Suprapubic skin (tissue), 4 donors: ENCODE measurements around the gene ANKS4B. TPM values are rescaled to one million over a fixed set of nuclear protein-coding genes. Genes with fewer than 3 reads are reported as not detected.
"Not testable (repeated sequence)": the region's sequence is repeated elsewhere in the genome, so short reads cannot be mapped to it uniquely, and the experiment has no call there.

Experiments used
- DNase-seq, 2 donors: peaks; one replicate each; pipeline ENCODE4 v3.0.0-alpha.2; 2019; ENCODE audit warnings: low spot score in 2 of 2
- H3K27ac ChIP-seq: fragments of 200-600 bp; sonication (generic); one replicate; pipeline ENCODE4 v1.5.1; 2019
- H3K27me3 ChIP-seq: fragments of 200-600 bp; sonication (generic); one replicate; pipeline ENCODE4 v1.5.1; 2019
- H3K36me3 ChIP-seq: fragments of 200-600 bp; sonication (generic); one replicate; pipeline ENCODE4 v1.5.1; 2019
- H3K4me1 ChIP-seq: fragments of 200-600 bp; sonication (generic); one replicate; pipeline ENCODE4 v1.5.1; 2019
- H3K4me3 ChIP-seq: fragments of 200-600 bp; sonication (generic); one replicate; pipeline ENCODE4 v1.5.1; 2019; ENCODE audit warnings: mild to moderate bottlenecking
- H3K9me3 ChIP-seq: fragments of 200-600 bp; sonication (generic); one replicate; pipeline ENCODE4 v1.5.1; 2019
- EP300 ChIP-seq: sonication (generic); formaldehyde crosslinking; IDR thresholded peaks from one replicate; pipeline ENCODE4 v1.6.1; 2017; ENCODE audit warnings: antibody characterized with exemption
- POLR2A ChIP-seq, 2 donors: fragments of 450-650 bp; IDR thresholded peaks; one replicate each; pipeline ENCODE4 v1.6.1; 2017; ENCODE audit warnings: antibody characterized with exemption in 2 of 2, mild to moderate bottlenecking in 2 of 2, moderate library complexity in 2 of 2
- POLR2AphosphoS5 ChIP-seq, 3 donors: sonication (generic); formaldehyde crosslinking; IDR thresholded peaks; one replicate each; pipeline ENCODE4 v1.6.1; 2017; ENCODE audit warnings: antibody characterized with exemption in 3 of 3
- WGBS: methylation state at CpG from one replicate; pipeline ENCODE4 v1.1.5; 2018; 5-methylcytosine and 5-hydroxymethylcytosine counted together
- total RNA-seq, 4 donors: library from RNA; depleted of rRNA; stranded (reverse); fragments of >200 nt; gene quantifications; one replicate each; pipeline ENCODE4 v1.1.0, GENCODE V29; 2016
- TF ChIP-seq, protein P1 (sequence below), 2 donors: fragments of 200-600 bp in 1 of 2; fragments of 450-650 bp in 1 of 2; sonication (generic) in 1 of 2; IDR thresholded peaks; one replicate each; pipeline ENCODE4 v1.5.1; 2016 to 2019; ENCODE audit warnings: antibody characterized with exemption in 2 of 2, mild to moderate bottlenecking in 1 of 2, moderate library complexity in 1 of 2

The ANKS4B gene
- total RNA-seq, 4 donors from 2014 or later = not detected

DNA sequence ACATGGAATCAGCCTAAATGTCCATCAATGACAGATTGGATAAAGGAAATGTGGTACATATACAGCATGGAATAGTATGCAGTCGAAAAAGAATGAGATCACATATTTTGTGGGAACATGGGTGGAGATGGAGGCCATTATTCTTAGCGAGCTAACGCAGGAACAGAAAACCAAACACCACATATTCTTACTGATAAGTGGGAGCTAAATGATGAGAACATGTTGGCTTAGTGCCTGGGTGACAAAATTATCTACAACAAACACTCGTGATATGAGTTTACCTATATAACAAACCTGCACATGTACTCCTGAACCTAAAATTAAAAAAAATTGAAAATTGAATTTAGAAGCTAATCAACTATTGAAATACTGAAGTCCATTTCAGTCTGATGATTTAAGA, 6.1 kb downstream of the ANKS4B start:
- TF ChIP-seq, protein P1, sequence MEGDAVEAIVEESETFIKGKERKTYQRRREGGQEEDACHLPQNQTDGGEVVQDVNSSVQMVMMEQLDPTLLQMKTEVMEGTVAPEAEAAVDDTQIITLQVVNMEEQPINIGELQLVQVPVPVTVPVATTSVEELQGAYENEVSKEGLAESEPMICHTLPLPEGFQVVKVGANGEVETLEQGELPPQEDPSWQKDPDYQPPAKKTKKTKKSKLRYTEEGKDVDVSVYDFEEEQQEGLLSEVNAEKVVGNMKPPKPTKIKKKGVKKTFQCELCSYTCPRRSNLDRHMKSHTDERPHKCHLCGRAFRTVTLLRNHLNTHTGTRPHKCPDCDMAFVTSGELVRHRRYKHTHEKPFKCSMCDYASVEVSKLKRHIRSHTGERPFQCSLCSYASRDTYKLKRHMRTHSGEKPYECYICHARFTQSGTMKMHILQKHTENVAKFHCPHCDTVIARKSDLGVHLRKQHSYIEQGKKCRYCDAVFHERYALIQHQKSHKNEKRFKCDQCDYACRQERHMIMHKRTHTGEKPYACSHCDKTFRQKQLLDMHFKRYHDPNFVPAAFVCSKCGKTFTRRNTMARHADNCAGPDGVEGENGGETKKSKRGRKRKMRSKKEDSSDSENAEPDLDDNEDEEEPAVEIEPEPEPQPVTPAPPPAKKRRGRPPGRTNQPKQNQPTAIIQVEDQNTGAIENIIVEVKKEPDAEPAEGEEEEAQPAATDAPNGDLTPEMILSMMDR (IDR thresholded peaks at IDR 0.05) = no peak
- TF ChIP-seq POLR2A (IDR thresholded peaks at IDR 0.05) = no peak
- TF ChIP-seq POLR2AphosphoS5 (IDR thresholded peaks at IDR 0.05) = no peak
- no peak for TF ChIP-seq EP300
- Histone ChIP-seq H3K9me3 (no peaks in the 10 kb centered on the region), H3K27ac (no peak overlapping the region), H3K4me1 (no peaks in the 10 kb centered on the region), H3K27me3 (no peaks in the 10 kb centered on the region), H3K4me3 (no peak overlapping the region), H3K36me3 (no peaks in the 10 kb centered on the region)
- 86% methylated on average over 4 of the region's 4 CpGs for WGBS
- DNase-seq = no peak

DNA sequence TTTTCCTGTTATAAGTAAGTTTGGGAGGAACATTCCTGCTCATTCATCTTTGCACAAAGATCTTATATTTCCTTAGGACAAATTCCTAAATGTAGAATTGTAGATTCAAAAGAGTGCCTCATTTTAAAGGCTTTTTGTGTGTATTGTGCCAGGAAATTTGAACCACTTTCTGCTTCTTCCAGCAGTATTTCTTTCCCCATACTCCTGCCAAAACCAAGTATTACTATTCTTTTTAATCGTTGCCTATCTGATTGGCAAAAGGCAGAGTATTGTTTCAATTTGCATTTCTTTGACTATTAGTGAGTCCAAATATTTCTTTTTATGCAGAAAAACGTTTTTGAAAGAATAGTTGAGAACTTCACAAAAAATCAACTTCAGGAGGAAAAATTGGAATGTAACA, 9.3 kb downstream of the ANKS4B start:
- DNase-seq = no peak
- TF ChIP-seq EP300 (no peak), POLR2A (IDR thresholded peaks at IDR 0.05) (no peak), POLR2AphosphoS5 (IDR thresholded peaks at IDR 0.05) (no peak)
- TF ChIP-seq, protein P1 (IDR thresholded peaks at IDR 0.05) = no peak
- WGBS = 14% methylated on average over 2 of the region's 2 CpGs
- Histone ChIP-seq H3K9me3 (no peaks in the 10 kb centered on the region), H3K4me3 (no peak overlapping the region), H3K27me3 (no peaks in the 10 kb centered on the region), H3K4me1 (no peaks in the 10 kb centered on the region), H3K27ac (no peak overlapping the region), H3K36me3 (no peaks in the 10 kb centered on the region)

DNA sequence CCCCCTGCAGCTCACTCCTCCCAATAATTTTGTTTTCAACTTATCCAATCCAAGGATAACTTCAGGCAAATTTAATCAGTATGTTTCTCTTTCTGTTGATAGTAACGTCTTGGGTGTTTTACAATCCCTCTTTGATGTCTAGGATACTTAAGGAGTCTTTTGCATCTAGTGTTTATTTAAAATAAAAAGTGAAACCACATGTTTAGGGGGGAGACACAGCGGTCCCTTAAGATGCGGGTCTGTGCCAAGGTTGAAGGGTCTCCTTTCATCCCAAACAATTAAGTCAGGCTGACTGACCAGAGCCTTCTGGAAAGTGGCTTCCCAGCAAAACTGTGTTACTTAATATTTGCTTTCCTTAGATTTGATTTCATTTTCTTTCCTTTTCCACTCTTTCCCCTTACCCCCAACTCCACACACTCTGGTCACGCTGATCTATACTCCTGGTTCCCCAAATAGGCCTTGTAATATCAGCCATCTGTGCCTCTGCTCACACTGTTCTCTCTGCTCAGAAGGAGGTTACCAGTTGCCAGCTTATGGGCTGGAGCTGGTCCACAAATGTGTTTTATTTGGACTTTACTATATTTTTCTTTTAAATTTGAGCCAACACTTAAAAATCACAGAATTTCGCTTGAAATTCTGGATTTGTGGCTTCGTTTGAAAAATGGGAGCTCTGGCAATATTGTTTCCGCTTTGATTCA, 11.2 kb downstream of the ANKS4B start:
- Histone ChIP-seq H3K4me1 (no peaks in the 10 kb centered on the region), H3K9me3 (no peaks in the 10 kb centered on the region), H3K27me3 (no peaks in the 10 kb centered on the region), H3K27ac (no peak overlapping the region), H3K36me3 (no peaks in the 10 kb centered on the region), H3K4me3 (no peak overlapping the region)
- WGBS = 49% methylated on average over 7 of the region's 7 CpGs
- TF ChIP-seq, protein P1 (IDR thresholded peaks at IDR 0.05) = no peak
- TF ChIP-seq POLR2AphosphoS5 (IDR thresholded peaks at IDR 0.05) = no peak
- TF ChIP-seq EP300 = no peak
- no peak for TF ChIP-seq POLR2A (IDR thresholded peaks at IDR 0.05)
- DNase-seq = no peak

DNA sequence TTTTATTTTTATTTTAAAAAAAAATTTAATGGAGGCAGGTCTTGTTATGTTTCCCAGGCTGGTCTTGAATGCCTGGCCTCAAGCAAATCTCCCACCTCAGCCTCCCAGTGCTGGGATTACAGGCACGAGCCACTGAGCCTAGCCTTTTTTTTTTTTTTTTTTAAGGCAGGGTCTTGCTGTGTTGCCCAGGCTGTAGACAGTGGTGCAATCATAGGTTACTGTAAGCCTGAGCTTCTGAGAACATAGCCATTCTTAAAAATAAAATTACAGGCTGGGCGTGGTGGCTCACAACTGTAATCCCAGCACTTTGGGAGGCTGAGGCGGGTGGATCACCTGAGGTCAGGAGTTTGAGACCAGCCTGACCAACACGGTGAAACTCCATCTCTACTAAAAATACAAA, 14.7 kb downstream of the ANKS4B start:
- not testable (repeated sequence) for H3K4me1 ChIP-seq, H3K4me3 ChIP-seq, DNase-seq, H3K9me3 ChIP-seq, H3K27ac ChIP-seq, H3K27me3 ChIP-seq, H3K36me3 ChIP-seq
- 86% methylated on average over 4 of the region's 4 CpGs for WGBS

DNA sequence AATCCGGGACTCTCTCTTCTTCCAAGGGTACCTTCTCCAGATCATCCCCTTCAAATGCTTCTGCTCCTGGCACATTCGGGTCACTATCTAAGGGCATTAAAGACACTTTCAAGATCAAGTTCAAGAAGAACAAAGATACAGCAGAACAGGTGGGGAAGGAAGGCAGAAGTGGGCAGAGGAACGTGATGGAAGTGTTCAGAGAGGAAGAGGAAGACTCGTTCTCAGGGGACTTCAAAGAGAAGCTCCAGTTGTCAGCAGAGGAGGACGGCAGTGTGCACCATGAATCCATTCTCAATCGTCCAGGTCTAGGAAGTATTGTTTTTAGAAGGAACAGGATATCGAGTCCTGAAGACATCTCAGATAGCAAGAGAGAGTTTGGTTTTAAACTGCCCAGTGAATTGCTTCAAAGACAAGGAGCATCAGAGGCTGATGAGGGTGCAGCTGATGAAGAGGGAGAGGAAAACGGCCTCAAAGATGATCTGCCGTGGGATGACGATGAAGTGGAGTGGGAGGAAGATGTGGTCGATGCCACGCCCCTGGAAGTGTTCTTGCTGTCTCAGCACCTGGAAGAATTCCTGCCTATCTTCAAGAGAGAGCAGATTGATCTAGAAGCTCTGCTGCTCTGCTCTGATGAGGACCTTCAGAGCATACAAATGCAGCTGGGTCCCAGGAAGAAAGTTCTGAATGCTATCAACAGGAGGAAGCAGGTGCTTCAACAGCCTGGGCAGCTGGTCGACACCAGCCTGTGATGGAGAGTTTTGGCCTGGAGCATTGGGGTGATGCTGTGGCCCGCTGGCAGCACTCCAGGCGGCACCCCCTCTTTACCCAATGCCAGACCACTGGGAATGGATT, 16.8 kb downstream of the ANKS4B start:
- H3K27me3 ChIP-seq = no peaks in the 10 kb centered on the region
- DNase-seq = no peak
- H3K4me1 ChIP-seq = no peaks in the 10 kb centered on the region
- no peaks in the 10 kb centered on the region for H3K36me3 ChIP-seq
- no peak overlapping the region for H3K27ac ChIP-seq
- no peak overlapping the region for H3K4me3 ChIP-seq
- TF ChIP-seq POLR2AphosphoS5 (IDR thresholded peaks at IDR 0.05) = no peak
- TF ChIP-seq EP300 = no peak
- TF ChIP-seq, protein P1 (IDR thresholded peaks at IDR 0.05) = no peak
- TF ChIP-seq POLR2A (IDR thresholded peaks at IDR 0.05) = no peak
- WGBS = 87% methylated on average over 15 of the region's 15 CpGs
- H3K9me3 ChIP-seq = no peaks in the 10 kb centered on the region
